IMR-90 (cell line): ENCODE measurements around the gene SNTA1. TPM values are rescaled to one million over a fixed set of nuclear protein-coding genes. Genes with fewer than 3 reads are reported as not detected.

Experiments
- ATAC-seq: fragments of 200-7000 bp; cut with Tn5 transposase; 2 replicates; pipeline ENCODE4 v1.9.1; 2020; ENCODE audit warnings: low read depth, mild to moderate bottlenecking, moderate library complexity
- BruUV-seq: library from RNA; stranded (reverse); fragments of 400-500 nt; replicated peaks from 2 replicates; lab custom pipeline; 2021; lab: Mats Ljungman, UMichigan
- CTCF ChIA-PET: fragments of 300-600 bp; formaldehyde crosslinking; extraction: SDS; loops from one replicate; lab custom pipeline; 2021; ENCODE audit warnings: antibody characterized with exemption; lab: Yijun Ruan, JAX
- POLR2A ChIA-PET: fragments of 300-600 bp; sonication (Branson Sonifier 250); formaldehyde crosslinking; loops from one replicate; lab custom pipeline; 2022; ENCODE audit warnings: antibody characterized with exemption; ENCODE audit not compliant: unreplicated experiment; lab: Charles Lee
- DNase-seq: peaks from one replicate; pipeline ENCODE4 v3.0.0; 2013
- H2AFZ ChIP-seq: replicated peaks from 2 replicates; pipeline ENCODE3; 2013; ENCODE audit warnings: low read length, mild to moderate bottlenecking; ENCODE audit not compliant: poor library complexity
- H2AK5ac ChIP-seq: 2 replicates; pipeline ENCODE4 v1.6.1; 2013; ENCODE audit warnings: low read depth, low read length, inconsistent platforms
- H2AK9ac ChIP-seq: replicated peaks from 2 replicates; pipeline ENCODE3; 2013; ENCODE audit warnings: mild to moderate bottlenecking, low read depth, low read length, moderate library complexity; ENCODE audit not compliant: poor library complexity
- H2BK120ac ChIP-seq: 2 replicates; pipeline ENCODE4 v1.6.1; 2013; ENCODE audit warnings: low read depth, low read length, inconsistent platforms
- H2BK15ac ChIP-seq: 3 replicates; pipeline ENCODE4 v1.6.1; 2013; ENCODE audit warnings: low read depth, low read length, inconsistent platforms
- H2BK20ac ChIP-seq: 2 replicates; pipeline ENCODE4 v1.6.1; 2013; ENCODE audit warnings: low read depth, mild to moderate bottlenecking, inconsistent platforms, low read length, moderate library complexity
- H2BK5ac ChIP-seq: 2 replicates; pipeline ENCODE4 v1.6.1; 2013; ENCODE audit warnings: mild to moderate bottlenecking, low read depth, low read length, inconsistent platforms; ENCODE audit not compliant: poor library complexity, severe bottlenecking
- H3K14ac ChIP-seq: replicated peaks from 2 replicates; pipeline ENCODE4 v1.6.1; 2013; ENCODE audit warnings: low read depth, low read length, inconsistent platforms
- H3K18ac ChIP-seq: 2 replicates; pipeline ENCODE4 v1.6.1; 2013; ENCODE audit warnings: low read depth, low read length, control low read depth
- H3K23ac ChIP-seq: 2 replicates; pipeline ENCODE4 v1.6.1; 2013; ENCODE audit warnings: low read depth, low read length, inconsistent platforms
- H3K27ac ChIP-seq: 2 replicates; pipeline ENCODE4 v1.5.1; 2013; ENCODE audit warnings: mild to moderate bottlenecking, control low read depth, low read length; ENCODE audit not compliant: insufficient read depth
- H3K27me3 ChIP-seq: 2 replicates; pipeline ENCODE4 v1.6.1; 2013; ENCODE audit warnings: low read length; ENCODE audit not compliant: control insufficient read depth, insufficient read depth
- H3K36me3 ChIP-seq: 2 replicates; pipeline ENCODE4 v1.6.1; 2013; ENCODE audit warnings: low read length, mixed read lengths; ENCODE audit not compliant: control insufficient read depth, insufficient read depth
- H3K4ac ChIP-seq: 2 replicates; pipeline ENCODE4 v1.6.1; 2013; ENCODE audit warnings: low read depth, low read length, inconsistent platforms
- H3K4me1 ChIP-seq: 2 replicates; pipeline ENCODE4 v1.6.1; 2013; ENCODE audit warnings: low read length, mixed read lengths; ENCODE audit not compliant: control insufficient read depth, insufficient read depth
- H3K4me2 ChIP-seq: 2 replicates; pipeline ENCODE4 v1.6.1; 2013; ENCODE audit warnings: low read depth, mild to moderate bottlenecking, control low read depth, low read length, moderate library complexity
- H3K4me3 ChIP-seq: 2 replicates; pipeline ENCODE4 v1.5.1; 2013; ENCODE audit warnings: low read depth, mild to moderate bottlenecking, control low read depth, low read length, moderate library complexity; ENCODE audit not compliant: insufficient read depth
- H3K56ac ChIP-seq: 2 replicates; pipeline ENCODE4 v1.6.1; 2013; ENCODE audit warnings: low read length, inconsistent platforms; ENCODE audit not compliant: insufficient read depth; ENCODE audit errors: extremely low read depth
- H3K79me1 ChIP-seq, 2 experiments: 2 replicates each; pipeline ENCODE4 v1.6.1; 2013; ENCODE audit warnings: low read length in 2 of 2, inconsistent platforms in 1 of 2, low read depth in 1 of 2
- H3K9ac ChIP-seq: 2 replicates; pipeline ENCODE4 v1.6.1; 2013; ENCODE audit warnings: low read depth, low read length, control low read depth
- H3K9me1 ChIP-seq: 2 replicates; pipeline ENCODE4 v1.6.1; 2013; ENCODE audit warnings: low read length, inconsistent platforms; ENCODE audit not compliant: insufficient read depth
- H3K9me3 ChIP-seq: 2 replicates; pipeline ENCODE4 v1.6.1; 2013; ENCODE audit warnings: low read length; ENCODE audit not compliant: control insufficient read depth, insufficient read depth
- H4K20me1 ChIP-seq: 2 replicates; pipeline ENCODE4 v1.6.1; 2013; ENCODE audit warnings: low read length, inconsistent platforms; ENCODE audit not compliant: insufficient read depth
- H4K5ac ChIP-seq: 2 replicates; pipeline ENCODE4 v1.6.1; 2013; ENCODE audit warnings: mild to moderate bottlenecking, low read depth, low read length, control low read depth
- H4K8ac ChIP-seq, 2 experiments: 2 replicates each; pipeline ENCODE4 v1.6.1; 2013; ENCODE audit warnings: low read depth in 2 of 2, low read length in 2 of 2, control low read depth in 1 of 2, inconsistent platforms in 1 of 2
- H4K91ac ChIP-seq: 2 replicates; pipeline ENCODE4 v1.6.1; 2013; ENCODE audit warnings: low read depth, low read length, inconsistent platforms; ENCODE audit not compliant: insufficient read depth
- BHLHE40 ChIP-seq: fragments of 150-350 bp; IDR thresholded peaks from 2 replicates; pipeline ENCODE4 v1.6.1; 2016; ENCODE audit warnings: mild to moderate bottlenecking, low read depth, low read length
- CEBPB ChIP-seq: IDR thresholded peaks from 2 replicates; pipeline ENCODE4 v1.6.1; 2012; ENCODE audit warnings: low read depth, low read length, improper control_type of control experiment
- CHD1 ChIP-seq: IDR thresholded peaks from 2 replicates; pipeline ENCODE4 v1.6.1; 2012; ENCODE audit warnings: low read depth, low read length, improper control_type of control experiment
- CTCF ChIP-seq: conservative IDR thresholded peaks from 2 replicates; pipeline ENCODE4 v1.5.1; 2012; ENCODE audit warnings: mild to moderate bottlenecking, low read depth, low read length, improper control_type of control experiment
- ELK1 ChIP-seq: fragments of 150-350 bp; IDR thresholded peaks from 2 replicates; pipeline ENCODE4 v1.6.1; 2016; ENCODE audit warnings: low read depth, mild to moderate bottlenecking, low read length, moderate library complexity, borderline replicate concordance
- FOS ChIP-seq: fragments of 150-350 bp; IDR thresholded peaks from 2 replicates; pipeline ENCODE4 v1.6.1; 2016; ENCODE audit warnings: low read depth, low read length
- MAFK ChIP-seq: IDR thresholded peaks from 2 replicates; pipeline ENCODE4 v1.6.1; 2012; ENCODE audit warnings: low read depth, low read length, improper control_type of control experiment
- MAZ ChIP-seq: IDR thresholded peaks from 2 replicates; pipeline ENCODE4 v1.6.1; 2012; ENCODE audit warnings: low read depth, mild to moderate bottlenecking, low read length, improper control_type of control experiment, moderate library complexity, borderline replicate concordance
- MXI1 ChIP-seq: IDR thresholded peaks from 2 replicates; pipeline ENCODE4 v1.6.1; 2012; ENCODE audit warnings: low read depth, mild to moderate bottlenecking, low read length, moderate library complexity, borderline replicate concordance
- NFE2L2 ChIP-seq: fragments of 150-350 bp; IDR thresholded peaks from 2 replicates; pipeline ENCODE4 v1.6.1; 2016; ENCODE audit warnings: low read depth, mild to moderate bottlenecking, low read length
- POLR2A ChIP-seq: IDR thresholded peaks from 2 replicates; pipeline ENCODE4 v1.6.1; 2012; ENCODE audit warnings: mild to moderate bottlenecking, low read depth, low read length
- RAD21 ChIP-seq: IDR thresholded peaks from 2 replicates; pipeline ENCODE4 v1.6.1; 2012; ENCODE audit warnings: low read length, improper control_type of control experiment
- RCOR1 ChIP-seq: IDR thresholded peaks from 2 replicates; pipeline ENCODE4 v1.6.1; 2012; ENCODE audit warnings: mild to moderate bottlenecking, low read length, improper control_type of control experiment; ENCODE audit not compliant: insufficient replicate concordance
- RFX5 ChIP-seq: IDR thresholded peaks from 2 replicates; pipeline ENCODE4 v1.8.0; 2012; ENCODE audit warnings: low read depth, mild to moderate bottlenecking, low read length, moderate library complexity
- SMC3 ChIP-seq: fragments of 150-350 bp; IDR thresholded peaks from 2 replicates; pipeline ENCODE4 v1.6.1; 2016; ENCODE audit warnings: low read depth, mild to moderate bottlenecking, antibody characterized with exemption, low read length, moderate library complexity
- USF2 ChIP-seq: fragments of 150-350 bp; IDR thresholded peaks from 2 replicates; pipeline ENCODE4 v1.6.1; 2017; ENCODE audit warnings: mild to moderate bottlenecking, antibody characterized with exemption, low read length, low read depth
- WGBS, 2 experiments: methylation state at CpG; one replicate each; pipeline versions ENCODE4 v1.1.5 to v1.1.7; 2013; ENCODE audit warnings: missing lambda C conversion rate in 2 of 2; ENCODE audit not compliant: insufficient read length in 1 of 2; ENCODE audit errors: extremely low coverage in 2 of 2; 5-methylcytosine and 5-hydroxymethylcytosine counted together
- dilution Hi-C: fragments of 300-500 bp; cut with HindIII; formaldehyde crosslinking; loops from one replicate; pipeline ENCODE4 v1.14.3; 2018; ENCODE audit warnings: low sequenced_read_pairs; ENCODE audit not compliant: unreplicated experiment
- in situ Hi-C: fragments of 300-500 bp; cut with MboI; formaldehyde crosslinking; loops from 3 replicates; pipeline ENCODE4 v1.14.3; 2019; ENCODE audit warnings: low sequenced_read_pairs, inconsistent platforms, mixed read lengths
- intact Hi-C: fragments of 100-400 bp; cut with micrococcal nuclease; formaldehyde crosslinking; loops from 2 replicates; pipeline ENCODE4 v1.10.0; 2022
- polyA plus RNA-seq, 3 experiments: library from polyadenylated mRNA; depleted of rRNA; stranded (reverse); fragments of >200 nt; gene quantifications; 2 replicates each; pipeline ENCODE4 v1.2.3, GENCODE V29; 2012; ENCODE audit warnings: low replicate concordance in 1 of 3
- total RNA-seq: library from RNA; depleted of rRNA; stranded (reverse); fragments of >200 nt; gene quantifications from 2 replicates; pipeline ENCODE4 v1.2.3, GENCODE V29; 2012

SNTA1 gene
- total and polyA plus RNA-seq, 2 of the 4 experiments (the other 2 are of a cell fraction) = 10.6 to 15.4 TPM

GRCh38 chr20:33480048-33480447, 36.5 kb upstream of the SNTA1 start:
- dilution Hi-C loops (no loop called here), intact Hi-C loops (no loop called here), in situ Hi-C loops (no loop called here)
- no peak overlapping the region for H2AK9ac ChIP-seq
- ChIA-PET POLR2A (no interaction called here), CTCF (no interaction called here)
- H3K4me3 ChIP-seq = no peak overlapping the region
- no peak overlapping the region for H4K8ac ChIP-seq
- no peak overlapping the region for H3K9ac ChIP-seq
- H3K4me1 ChIP-seq = no peaks in the 10 kb centered on the region
- no peak overlapping the region for H2AFZ ChIP-seq
- H3K27ac ChIP-seq = no peak overlapping the region
- H2AK5ac ChIP-seq = no peak overlapping the region
- no peak overlapping the region for H2BK20ac ChIP-seq
- H2BK5ac ChIP-seq = no peak overlapping the region
- H4K5ac ChIP-seq = no peak overlapping the region
- no peak overlapping the region for H2BK15ac ChIP-seq
- TF ChIP-seq CHD1 = no peak
- TF ChIP-seq SMC3 = no peak
- no peak for TF ChIP-seq MXI1
- no peak for TF ChIP-seq FOS
- no peak for TF ChIP-seq MAFK
- TF ChIP-seq CTCF = no peak
- no peak for TF ChIP-seq MAZ
- no peak for TF ChIP-seq RCOR1
- no peak for TF ChIP-seq POLR2A
- no peak for TF ChIP-seq ELK1
- no peak for TF ChIP-seq RAD21
- no peak for TF ChIP-seq USF2
- TF ChIP-seq CEBPB = no peak
- no peak for TF ChIP-seq NFE2L2
- TF ChIP-seq BHLHE40 = no peak
- no peak for TF ChIP-seq RFX5
- no peak overlapping the region for H3K23ac ChIP-seq
- no peak for ATAC-seq
- H4K91ac ChIP-seq = no peak overlapping the region
- no peaks in the 10 kb centered on the region for H3K79me1 ChIP-seq
- no peak overlapping the region for H3K4ac ChIP-seq
- H3K36me3 ChIP-seq = no peaks in the 10 kb centered on the region
- H3K9me3 ChIP-seq = no peaks in the 10 kb centered on the region
- no peak overlapping the region for H3K4me2 ChIP-seq
- H2BK120ac ChIP-seq = no peak overlapping the region
- 68% methylated on average over 3 of the region's 5 CpGs; no CpG with 5 or more reads in 1 of the 2 experiments for WGBS, 2 experiments
- H3K14ac ChIP-seq = no peak overlapping the region
- H4K20me1 ChIP-seq = no peaks in the 10 kb centered on the region
- DNase-seq = no peak
- no TSS peak for BruUV-seq
- no peaks in the 10 kb centered on the region for H3K9me1 ChIP-seq
- peaks cover 15% of the 10 kb centered on the region for H3K27me3 ChIP-seq
- no peak overlapping the region for H3K56ac ChIP-seq
- H3K18ac ChIP-seq = no peak overlapping the region
